ENCODE data around the gene SORCS2. TPM values are rescaled to one million over a fixed set of nuclear protein-coding genes. Genes with fewer than 3 reads are reported as not detected.

The SORCS2 gene
- total RNA-seq, 1 donor from 2014 or later = 7.1 TPM

DNA sequence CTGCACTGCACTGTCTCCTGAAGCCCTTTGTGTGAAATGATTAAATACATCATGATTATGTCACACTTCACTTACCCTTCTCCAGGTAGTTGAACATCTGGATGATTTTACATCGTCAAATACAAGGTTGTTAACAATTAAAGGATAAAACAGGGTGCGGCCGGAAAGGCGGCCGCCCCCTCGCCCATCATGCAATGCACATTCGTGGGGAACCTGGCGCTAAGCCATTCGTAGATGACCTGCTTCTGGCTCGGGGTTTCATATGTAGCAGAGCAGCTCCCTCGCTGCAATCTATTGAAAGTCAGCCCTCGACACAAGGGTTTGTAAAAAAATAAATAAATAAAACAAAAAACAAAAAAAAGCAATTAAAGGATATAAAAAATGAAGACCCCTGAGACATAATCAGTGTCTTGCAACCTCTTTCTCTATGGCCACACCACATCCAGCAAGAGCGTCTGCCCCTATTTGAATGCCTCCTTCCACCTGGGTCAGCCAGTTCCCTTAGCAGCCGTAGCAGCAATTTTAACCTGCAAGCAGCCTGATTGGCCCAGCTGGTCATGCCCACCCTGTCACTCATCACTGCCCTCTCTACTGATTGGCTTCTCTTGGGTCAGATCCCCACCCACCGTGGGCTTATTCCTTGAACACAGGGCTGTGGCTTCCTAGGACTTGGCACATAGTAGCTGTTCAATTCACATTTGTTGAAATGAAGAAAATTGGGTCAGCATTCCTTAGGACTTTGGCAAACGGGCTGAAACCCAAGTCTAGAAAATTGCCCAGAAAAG is 390.2 kb downstream of the SORCS2 start:
- H3K36me3 Mint-ChIP-seq = no peaks in the 10 kb centered on the region
- peaks cover 22% of the 10 kb centered on the region for H3K27me3 Mint-ChIP-seq (ENCODE audit: low read depth)
- H3K27ac Mint-ChIP-seq = no peak overlapping the region
- no peaks in the 10 kb centered on the region for H3K4me1 Mint-ChIP-seq
- peaks cover 23% of the 10 kb centered on the region for H3K9me3 Mint-ChIP-seq
- no peak overlapping the region for H3K4me3 Mint-ChIP-seq
- no peak for DNase-seq (ENCODE audit: low spot score in 2 of 2, unreplicated experiment in 2 of 2)
- TF ChIP-seq, protein P1, sequence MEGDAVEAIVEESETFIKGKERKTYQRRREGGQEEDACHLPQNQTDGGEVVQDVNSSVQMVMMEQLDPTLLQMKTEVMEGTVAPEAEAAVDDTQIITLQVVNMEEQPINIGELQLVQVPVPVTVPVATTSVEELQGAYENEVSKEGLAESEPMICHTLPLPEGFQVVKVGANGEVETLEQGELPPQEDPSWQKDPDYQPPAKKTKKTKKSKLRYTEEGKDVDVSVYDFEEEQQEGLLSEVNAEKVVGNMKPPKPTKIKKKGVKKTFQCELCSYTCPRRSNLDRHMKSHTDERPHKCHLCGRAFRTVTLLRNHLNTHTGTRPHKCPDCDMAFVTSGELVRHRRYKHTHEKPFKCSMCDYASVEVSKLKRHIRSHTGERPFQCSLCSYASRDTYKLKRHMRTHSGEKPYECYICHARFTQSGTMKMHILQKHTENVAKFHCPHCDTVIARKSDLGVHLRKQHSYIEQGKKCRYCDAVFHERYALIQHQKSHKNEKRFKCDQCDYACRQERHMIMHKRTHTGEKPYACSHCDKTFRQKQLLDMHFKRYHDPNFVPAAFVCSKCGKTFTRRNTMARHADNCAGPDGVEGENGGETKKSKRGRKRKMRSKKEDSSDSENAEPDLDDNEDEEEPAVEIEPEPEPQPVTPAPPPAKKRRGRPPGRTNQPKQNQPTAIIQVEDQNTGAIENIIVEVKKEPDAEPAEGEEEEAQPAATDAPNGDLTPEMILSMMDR (IDR thresholded peaks at IDR 0.05; ENCODE audit: unreplicated experiment) = no peak

GRCh38 chr4:7584098-7584497 is 391.8 kb downstream of the SORCS2 start:
- Mint-ChIP-seq H3K36me3 (no peaks in the 10 kb centered on the region), H3K27me3 (ENCODE audit: low read depth) (peaks cover 32% of the 10 kb centered on the region), H3K4me1 (no peaks in the 10 kb centered on the region), H3K9me3 (peaks cover 8% of the 10 kb centered on the region), H3K27ac (no peak overlapping the region), H3K4me3 (no peak overlapping the region)
- no peak for DNase-seq (ENCODE audit: low spot score in 2 of 2, unreplicated experiment in 2 of 2)
- TF ChIP-seq, protein P1 (IDR thresholded peaks at IDR 0.05; ENCODE audit: unreplicated experiment) = no peak

DNA sequence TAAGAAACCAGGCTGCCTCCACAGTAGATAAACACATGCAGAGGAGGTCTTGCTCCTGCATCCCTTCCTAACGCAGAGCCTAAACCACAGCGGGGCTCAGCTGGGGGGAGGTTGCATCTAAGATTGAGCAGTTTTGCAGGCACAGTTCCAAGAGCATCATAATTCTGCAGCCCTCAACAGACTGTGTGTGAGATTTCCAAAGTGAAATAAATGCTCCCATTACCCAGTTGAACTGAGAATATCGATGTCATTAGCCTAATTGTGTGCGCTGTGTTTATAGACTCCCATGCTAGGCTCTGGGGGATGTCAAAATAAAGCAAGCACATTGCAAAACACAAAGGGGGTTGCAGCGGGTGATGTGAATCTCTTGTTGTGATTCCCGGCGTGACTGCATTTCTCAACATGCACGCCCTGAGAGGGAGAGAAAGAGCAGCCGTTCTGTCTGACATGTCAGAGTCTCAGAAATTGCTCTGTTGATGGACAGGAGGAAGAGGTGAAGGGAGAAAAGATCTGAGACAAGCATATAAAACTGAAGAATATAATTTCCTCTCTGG is 392.3 kb downstream of the SORCS2 start:
- H3K27ac Mint-ChIP-seq = no peak overlapping the region
- DNase-seq (ENCODE audit: low spot score in 2 of 2, unreplicated experiment in 2 of 2) = no peak
- TF ChIP-seq, protein P1 (IDR thresholded peaks at IDR 0.05; ENCODE audit: unreplicated experiment) = no peak
- H3K27me3 Mint-ChIP-seq (ENCODE audit: low read depth) = peaks cover 34% of the 10 kb centered on the region
- H3K4me1 Mint-ChIP-seq = no peaks in the 10 kb centered on the region
- H3K4me3 Mint-ChIP-seq = no peak overlapping the region
- H3K36me3 Mint-ChIP-seq = no peaks in the 10 kb centered on the region
- peaks cover 4% of the 10 kb centered on the region for H3K9me3 Mint-ChIP-seq

DNA sequence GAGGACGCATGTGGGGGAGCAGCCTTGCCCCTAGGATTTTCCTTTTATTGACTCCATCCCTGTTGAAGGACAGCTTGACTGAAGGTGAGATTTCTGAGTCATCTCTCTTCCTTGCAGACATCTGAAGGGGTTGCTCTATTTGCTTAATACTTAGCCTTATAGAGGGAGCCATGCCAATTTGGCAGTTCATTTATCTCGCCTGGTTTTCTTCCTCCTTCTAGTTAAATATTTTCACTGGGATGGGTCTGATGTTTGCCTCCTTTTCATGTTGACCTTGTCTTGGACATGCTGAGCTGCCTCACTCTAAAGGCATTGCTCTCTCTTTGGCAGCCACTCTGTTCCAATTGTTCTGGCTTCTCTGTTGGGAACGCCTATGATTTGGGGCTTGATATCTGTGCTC is 393.4 kb downstream of the SORCS2 start:
- no peak for DNase-seq (ENCODE audit: low spot score in 2 of 2, unreplicated experiment in 2 of 2)
- Mint-ChIP-seq H3K4me3 (no peak overlapping the region), H3K36me3 (no peaks in the 10 kb centered on the region), H3K27ac (no peak overlapping the region), H3K27me3 (ENCODE audit: low read depth) (peaks cover 45% of the 10 kb centered on the region), H3K4me1 (no peaks in the 10 kb centered on the region), H3K9me3 (no peaks in the 10 kb centered on the region)
- TF ChIP-seq, protein P1 (IDR thresholded peaks at IDR 0.05; ENCODE audit: unreplicated experiment) = no peak

DNA sequence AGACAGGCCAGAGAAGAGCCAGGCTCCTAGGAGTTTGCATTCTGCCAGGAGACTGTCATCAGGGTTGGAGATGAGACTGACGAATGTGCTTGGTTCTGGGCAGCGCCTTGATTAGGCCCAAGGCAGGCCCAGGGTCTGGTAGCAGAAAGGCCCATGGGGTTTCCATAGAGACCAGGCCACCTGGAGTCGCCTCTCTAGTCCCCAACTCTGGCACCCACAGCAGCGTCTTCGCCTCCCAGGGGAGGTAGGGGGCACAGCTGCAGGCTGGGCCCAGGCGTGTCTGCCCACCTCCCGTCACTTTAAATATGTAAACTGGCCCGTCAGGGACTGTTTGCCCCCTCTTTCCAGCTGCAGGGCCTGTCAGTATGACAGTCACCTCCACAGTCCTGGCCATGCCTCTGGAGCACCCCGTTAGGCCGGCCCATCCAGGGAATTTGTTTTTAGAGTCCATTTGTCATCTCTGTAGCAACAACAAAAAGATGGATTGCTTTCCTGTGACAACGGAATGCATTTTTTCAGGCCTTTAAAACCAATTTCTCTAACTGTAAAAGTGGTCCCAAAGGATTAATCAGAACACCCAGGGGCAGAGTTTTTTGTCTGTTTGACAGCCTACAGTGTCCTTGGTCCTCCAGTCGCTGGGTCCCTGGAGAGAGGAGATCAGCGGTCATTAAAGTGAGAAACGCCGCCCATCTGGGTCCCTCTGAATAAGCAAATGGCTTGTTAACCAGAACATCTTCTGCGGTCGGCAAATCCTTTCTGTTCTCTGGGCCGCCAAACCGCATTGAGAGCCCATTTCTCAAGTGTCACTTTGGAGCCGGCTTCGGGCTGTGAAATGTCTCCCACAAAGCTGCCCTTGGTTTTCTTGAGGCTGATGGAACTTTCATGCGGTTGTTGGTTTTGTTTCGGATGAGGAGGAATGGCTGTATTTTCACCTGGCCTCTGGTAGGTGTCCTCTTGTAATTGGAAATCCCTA is 395.4 kb downstream of the SORCS2 start:
- Mint-ChIP-seq H3K9me3 (no peaks in the 10 kb centered on the region), H3K4me3 (no peak overlapping the region), H3K36me3 (no peaks in the 10 kb centered on the region), H3K27me3 (ENCODE audit: low read depth) (peaks cover 57% of the 10 kb centered on the region), H3K27ac (no peak overlapping the region), H3K4me1 (no peaks in the 10 kb centered on the region)
- TF ChIP-seq, protein P1 (IDR thresholded peaks at IDR 0.05; ENCODE audit: unreplicated experiment) = no peak
- no peak for DNase-seq (ENCODE audit: low spot score in 2 of 2, unreplicated experiment in 2 of 2)

All from mesothelial cell of epicardium (in vitro differentiated cells).